GM19099 (cell line): Measurements from ENCODE around the gene PPM1G.

Experiments used
- POLR2A ChIP-seq: IDR thresholded peaks from 3 replicates; pipeline ENCODE4 v1.6.1; 2011; ENCODE audit warnings: low read depth; ENCODE audit not compliant: insufficient read length; ENCODE audit errors: extremely low read depth

PPM1G gene

GRCh38 chr2:27380626-27381545, 28.5 kb downstream of the PPM1G start, which contains the start of gene ZNF513:
ZNF513 (minus strand) TSS chr2:27380734; CDS start chr2:27380526, 208 bp downstream.
- peak; percentile 78 for TF ChIP-seq POLR2A

DNA sequence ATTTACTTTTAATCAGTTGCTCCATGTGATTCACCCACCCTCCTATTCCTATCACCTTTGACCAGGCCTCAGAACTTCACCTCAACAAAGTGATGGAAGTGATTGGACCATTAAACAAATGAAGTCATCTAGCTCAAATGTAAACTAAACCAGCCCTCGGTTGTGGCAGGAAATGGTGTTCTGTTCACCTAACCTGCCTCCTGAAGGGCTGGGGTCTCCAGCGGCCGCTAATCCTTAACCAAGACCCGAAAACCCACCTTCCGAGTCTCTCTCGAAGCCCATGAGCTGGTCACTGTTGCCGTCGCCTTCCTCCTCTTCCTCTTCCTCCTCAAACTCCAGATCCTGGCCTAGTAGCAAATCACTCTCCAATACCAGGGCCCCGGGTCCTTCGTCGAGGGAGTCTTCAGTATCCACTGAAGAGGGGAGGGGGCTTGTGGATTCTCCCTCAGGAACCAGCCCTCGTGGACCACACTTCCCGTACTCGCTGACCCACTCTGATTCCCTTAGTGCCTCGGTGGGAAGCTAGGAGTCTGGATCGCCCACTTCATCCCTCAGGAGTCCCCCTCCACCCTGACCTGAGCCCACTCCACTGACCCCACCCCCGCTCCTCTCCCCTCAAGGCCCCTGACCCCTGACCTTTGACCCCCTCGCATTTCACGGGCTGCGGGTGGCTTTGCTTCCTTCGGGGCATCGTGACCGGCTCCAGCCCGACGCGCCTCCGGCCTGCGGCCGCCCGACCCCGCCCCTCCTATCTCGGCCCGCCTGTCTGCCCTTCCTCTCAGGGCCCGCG, 29.4 kb downstream of the PPM1G start:
- TF ChIP-seq POLR2A: peak; percentile 14

DNA sequence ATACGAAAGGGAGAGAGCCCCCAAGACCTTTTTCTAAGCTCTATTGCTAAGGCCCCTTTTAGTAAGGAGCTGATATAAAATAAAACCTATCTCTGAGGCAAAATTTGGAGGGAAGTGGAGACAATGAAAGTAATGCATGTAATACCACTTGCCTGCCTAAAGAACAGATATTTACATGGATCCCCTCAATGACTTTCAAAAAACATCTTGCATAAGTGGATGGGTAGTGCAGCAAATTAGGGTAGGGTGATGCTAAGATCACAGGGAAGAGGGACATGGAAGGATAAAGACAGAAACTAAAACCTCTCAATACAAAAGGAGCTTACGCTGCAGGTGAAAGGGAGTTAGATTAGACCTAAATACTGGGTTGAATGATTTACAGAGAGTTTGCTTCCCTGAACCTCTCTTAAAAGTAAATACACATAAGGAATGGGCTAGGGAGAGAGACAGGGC, 30.0 kb downstream of the PPM1G start:
- TF ChIP-seq POLR2A: no peak

GRCh38 chr2:27378809-27379290, 30.5 kb downstream of the PPM1G start:
- no peak for TF ChIP-seq POLR2A

DNA sequence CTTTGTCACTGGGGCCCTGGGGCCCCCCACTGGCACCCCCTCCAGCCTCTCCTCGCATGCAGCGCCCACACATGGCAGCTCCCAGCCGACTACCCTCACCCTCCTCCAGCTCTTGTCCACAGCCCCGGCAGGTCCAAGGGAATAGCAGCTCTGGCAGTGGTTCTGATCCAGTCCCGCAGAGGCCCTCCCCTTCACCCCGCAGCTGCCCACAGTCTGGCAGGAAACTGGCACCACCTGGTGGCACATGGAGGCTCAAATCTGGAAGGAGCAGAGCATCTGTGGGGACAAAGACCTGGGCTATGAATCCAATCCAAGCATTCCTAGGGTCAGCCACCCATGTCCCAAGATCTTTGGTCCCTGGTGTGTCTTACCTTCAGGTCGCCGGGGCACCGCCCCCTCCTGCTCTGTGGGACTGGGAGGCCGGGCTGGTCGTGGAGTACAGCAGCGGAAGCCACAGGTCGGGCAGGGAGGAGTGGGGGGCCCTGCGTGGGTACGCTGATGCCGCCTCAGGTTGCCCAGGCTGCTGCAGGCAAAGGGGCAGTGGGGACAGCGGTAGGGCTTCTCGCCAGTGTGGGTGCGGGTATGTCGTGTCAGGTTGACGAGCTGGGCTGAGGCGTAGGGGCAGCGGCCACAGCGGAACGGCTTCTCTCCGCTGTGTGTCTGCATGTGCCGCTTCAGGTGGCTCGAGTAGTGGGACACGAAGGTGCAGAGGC, 31.1 kb downstream of the PPM1G start:
- TF ChIP-seq POLR2A: peak; percentile 26

- peak; percentile 16 for TF ChIP-seq POLR2A
Observed at GRCh38 chr2:27377618-27378095, 31.7 kb downstream of the PPM1G start.

GRCh38 chr2:27376866-27377617, 32.3 kb downstream of the PPM1G start:
- TF ChIP-seq POLR2A: no peak

- no peak for TF ChIP-seq POLR2A
Observed at GRCh38 chr2:27376151-27376865, 33.1 kb downstream of the PPM1G start.

DNA sequence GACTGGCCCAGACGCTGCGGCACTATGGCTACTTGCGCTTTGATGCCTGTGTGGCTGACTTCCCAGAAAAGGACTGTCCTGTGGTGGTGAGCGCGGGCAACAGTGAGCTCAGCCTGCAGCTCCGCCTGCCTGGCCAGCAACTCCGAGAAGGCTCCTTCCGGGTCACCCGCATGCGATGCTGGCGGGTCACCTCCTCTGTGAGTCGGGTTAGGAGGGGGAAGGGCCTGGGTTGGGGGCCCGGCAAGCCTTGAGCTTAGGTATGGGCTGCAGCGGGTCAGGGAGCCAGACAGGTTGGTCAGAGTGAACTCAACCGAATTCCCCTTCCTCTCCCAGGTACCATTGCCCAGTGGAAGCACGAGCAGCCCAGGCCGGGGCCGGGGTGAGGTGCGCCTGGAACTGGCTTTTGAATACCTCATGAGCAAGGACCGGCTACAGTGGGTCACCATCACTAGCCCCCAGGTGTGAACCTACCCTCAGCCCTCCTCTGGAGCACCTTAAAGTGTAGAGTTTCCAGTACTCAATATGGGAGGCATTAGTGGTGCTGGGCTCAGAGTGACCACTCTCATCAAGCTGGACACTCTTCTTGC, 33.8 kb downstream of the PPM1G start:
- TF ChIP-seq POLR2A: no peak

DNA sequence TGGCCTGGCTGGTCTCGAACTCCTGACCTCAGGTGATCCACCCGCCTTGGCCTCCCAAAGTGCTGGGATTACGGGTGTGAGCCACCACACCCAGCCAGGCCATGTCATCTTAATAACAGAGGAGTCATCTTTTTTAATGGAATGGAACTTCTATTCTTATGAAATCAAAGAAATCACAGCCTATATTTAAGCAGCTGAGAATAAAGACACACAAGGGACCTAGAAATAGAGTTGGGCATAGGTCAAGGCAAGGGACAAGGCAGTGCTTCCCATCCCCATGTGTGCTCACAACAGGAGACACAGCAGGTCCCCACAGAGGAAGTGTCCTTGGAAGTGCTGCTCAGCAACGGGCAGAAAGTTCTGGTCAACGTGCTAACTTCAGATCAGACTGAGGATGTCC, 35.8 kb downstream of the PPM1G start:
- no peak for TF ChIP-seq POLR2A

DNA sequence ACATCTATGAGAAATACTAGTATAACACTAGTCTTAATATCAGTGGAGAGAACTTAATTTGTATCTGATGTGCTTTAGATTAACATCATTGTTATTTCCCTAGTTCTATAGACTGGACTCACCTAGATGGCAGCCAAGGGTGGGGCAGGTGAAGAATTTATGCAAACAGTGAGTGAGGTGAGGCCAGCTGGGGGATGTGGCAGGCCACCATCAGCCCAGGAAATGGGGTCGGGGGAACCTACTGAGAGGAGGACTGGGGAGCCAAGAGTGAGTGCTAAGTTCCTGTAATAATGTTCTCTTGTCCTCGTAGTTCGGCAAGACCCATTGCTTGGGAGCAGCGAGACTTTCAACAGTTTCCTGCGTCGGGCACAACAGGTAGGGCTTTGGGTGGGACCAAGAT, 36.5 kb downstream of the PPM1G start:
- no peak for TF ChIP-seq POLR2A

- peak; percentile 28 for TF ChIP-seq POLR2A
Observed at GRCh38 chr2:27370816-27371620, 38.4 kb downstream of the PPM1G start.
